Measurements from ENCODE around the gene MAD1L1.

MAD1L1 gene

GRCh38 chr7:2198760-2199159 lies 34.0 kb downstream of the MAD1L1 start:
- DNase-seq, result no peak

GRCh38 chr7:2198206-2198605 lies 34.5 kb downstream of the MAD1L1 start:
- no peak for DNase-seq

- DNase-seq, result no peak
Observed at GRCh38 chr7:2197436-2198155, 35.1 kb downstream of the MAD1L1 start.

GRCh38 chr7:2196381-2197378 lies 36.1 kb downstream of the MAD1L1 start:
- no peak for DNase-seq

- DNase-seq, result peak; percentile 88 to 90
Observed at GRCh38 chr7:2195400-2196246, 37.1 kb downstream of the MAD1L1 start.

GRCh38 chr7:2193575-2194305 lies 39.0 kb downstream of the MAD1L1 start:
- no peak for DNase-seq

- DNase-seq, result no peak
Observed at GRCh38 chr7:2192831-2193534, 39.8 kb downstream of the MAD1L1 start.

- DNase-seq, result no peak
Observed at GRCh38 chr7:2191016-2191415, 41.7 kb downstream of the MAD1L1 start.

- DNase-seq, result no peak
Observed at GRCh38 chr7:2190531-2190930, 42.2 kb downstream of the MAD1L1 start.

GRCh38 chr7:2186166-2186565 lies 46.6 kb downstream of the MAD1L1 start:
- DNase-seq, result no peak

- no peak for DNase-seq
Observed at GRCh38 chr7:2185715-2186114, 47.0 kb downstream of the MAD1L1 start.

GRCh38 chr7:2182461-2182860 lies 50.3 kb downstream of the MAD1L1 start:
- DNase-seq, result no peak

GRCh38 chr7:2181077-2181854 lies 51.5 kb downstream of the MAD1L1 start:
- no peak for DNase-seq

- DNase-seq, result no peak
Observed at GRCh38 chr7:2180081-2180480, 52.7 kb downstream of the MAD1L1 start.

GRCh38 chr7:2175514-2175913 lies 57.2 kb downstream of the MAD1L1 start:
- no peak for DNase-seq

- no peak for DNase-seq
Observed at GRCh38 chr7:2175091-2175490, 57.7 kb downstream of the MAD1L1 start.

GRCh38 chr7:2173189-2173827 lies 59.4 kb downstream of the MAD1L1 start:
- no peak for DNase-seq

- no peak for DNase-seq
Observed at GRCh38 chr7:2172311-2173188, 60.2 kb downstream of the MAD1L1 start.

- no peak for DNase-seq
Observed at GRCh38 chr7:2171855-2172254, 60.9 kb downstream of the MAD1L1 start.

Measured in cerebellar nuclear complex (tissue), 1 donor.